Astrocyte (in vitro differentiated cells and primary cell): ENCODE measurements around the gene MED4.

Source experiments
- CTCF ChIP-seq: IDR thresholded peaks from 2 replicates; pipeline ENCODE4 v1.5.1; 2011; ENCODE audit warnings: low read depth, mild to moderate bottlenecking, inconsistent platforms, low read length, moderate library complexity; ENCODE audit not compliant: insufficient read depth
- EZH2 ChIP-seq: IDR thresholded peaks from 2 replicates; pipeline ENCODE4 v1.6.1; 2012; ENCODE audit warnings: mild to moderate bottlenecking, low read length, inconsistent platforms; ENCODE audit not compliant: insufficient read depth

DNA sequence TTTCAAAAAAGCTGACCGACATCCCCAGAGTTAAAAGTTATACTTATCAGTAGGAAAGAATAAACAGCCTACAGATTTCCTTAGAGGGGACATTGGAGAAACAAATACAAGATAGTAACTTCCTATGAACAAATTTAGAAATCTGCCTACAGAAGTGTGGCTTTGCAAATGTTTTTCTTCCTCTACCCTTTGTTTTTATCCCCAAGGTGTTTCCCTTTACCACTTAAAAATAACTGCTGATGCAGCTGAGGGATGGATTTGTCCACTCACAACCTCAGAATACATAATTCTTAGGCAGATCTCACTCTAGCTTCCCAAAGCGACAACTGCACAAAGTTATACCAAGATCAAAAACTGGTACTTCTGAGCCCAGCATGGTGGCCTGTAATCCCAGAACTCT, 20.9 kb downstream of the MED4 start:
- TF ChIP-seq EZH2 (no peak), CTCF (no peak)
